Ectodermal cell (in vitro differentiated cells): ENCODE results near the gene GCNT1.
"Not testable (repeated sequence)": the region's sequence is repeated elsewhere in the genome, so short reads cannot be mapped to it uniquely, and the experiment has no call there.

Source experiments
- H3K27ac ChIP-seq: 2 replicates; pipeline ENCODE4 v1.7.0; 2013; ENCODE audit warnings: mild to moderate bottlenecking, low read depth, low read length; ENCODE audit not compliant: insufficient read depth, poor library complexity, severe bottlenecking
- H3K27me3 ChIP-seq: 2 replicates; pipeline ENCODE4 v1.7.0; 2013; ENCODE audit warnings: mild to moderate bottlenecking, low read length; ENCODE audit not compliant: insufficient read depth, control insufficient read depth, poor library complexity, severe bottlenecking
- H3K36me3 ChIP-seq: one replicate; pipeline ENCODE4 v1.7.0; 2013; ENCODE audit warnings: low read length; ENCODE audit not compliant: control insufficient read depth, insufficient read depth
- H3K4me1 ChIP-seq: one replicate; pipeline ENCODE4 v1.7.0; 2013; ENCODE audit warnings: low read length; ENCODE audit not compliant: control insufficient read depth, insufficient read depth
- H3K4me3 ChIP-seq: 2 replicates; pipeline ENCODE4 v1.7.0; 2013; ENCODE audit warnings: low read depth, low read length, control low read depth; ENCODE audit not compliant: insufficient read depth
- H3K9me3 ChIP-seq: 2 replicates; pipeline ENCODE4 v1.7.0; 2013; ENCODE audit warnings: mild to moderate bottlenecking, low read length, moderate library complexity; ENCODE audit not compliant: control insufficient read depth
- WGBS, 2 experiments: methylation state at CpG; one replicate each; pipeline ENCODE4 v1.1.7; 2013; ENCODE audit warnings: missing lambda C conversion rate in 2 of 2; 5-methylcytosine and 5-hydroxymethylcytosine counted together

GCNT1 gene

DNA sequence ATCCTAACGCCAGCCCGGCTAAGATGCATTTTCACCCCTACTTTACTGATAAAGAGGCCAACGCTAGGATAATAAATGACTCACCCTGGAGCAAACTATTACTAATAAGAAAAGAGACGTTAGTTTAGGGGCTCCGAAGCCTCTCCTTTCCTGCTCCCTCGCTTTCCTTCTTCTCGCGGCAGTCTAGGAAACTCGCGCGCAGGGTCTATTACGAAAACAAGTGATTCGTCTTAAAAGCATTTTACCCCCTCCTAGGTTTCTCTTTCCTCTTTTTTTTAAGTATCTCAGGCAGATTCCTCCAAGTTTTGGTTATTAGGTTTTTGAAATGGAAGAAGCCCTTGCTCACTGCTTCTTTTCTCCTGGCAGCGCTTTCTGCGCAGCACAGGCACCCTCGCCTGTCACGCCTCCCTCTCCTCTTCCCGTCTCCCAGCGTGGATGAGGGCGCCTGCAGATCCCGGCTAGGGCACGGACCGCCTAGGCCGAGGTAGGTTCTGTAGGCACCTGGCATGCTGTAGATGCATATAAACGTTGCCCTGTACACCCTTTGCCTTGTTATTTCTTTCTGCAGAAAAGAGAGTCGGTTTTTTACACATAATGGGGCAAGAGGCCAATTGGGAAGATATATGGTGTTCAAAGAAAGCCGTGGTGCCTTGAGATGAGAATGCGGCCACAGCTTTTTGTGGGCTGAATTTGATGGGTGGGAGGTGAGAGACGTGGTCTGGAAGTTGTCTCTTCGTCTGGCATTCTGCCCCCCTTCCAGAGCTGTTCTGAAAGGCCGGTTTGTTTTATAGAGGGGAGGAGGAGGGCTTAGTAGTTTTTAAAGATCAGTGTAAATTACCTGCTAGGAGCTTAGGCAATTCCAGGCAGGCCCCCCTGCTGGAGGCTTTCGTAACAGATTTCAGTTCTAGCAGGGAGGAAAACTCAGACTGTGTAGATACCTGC is 983 bp downstream of the GCNT1 start:
- H3K4me1 ChIP-seq = peaks cover 4% of the 10 kb centered on the region
- no peak overlapping the region for H3K27ac ChIP-seq
- H3K27me3 ChIP-seq = peaks cover 20% of the 10 kb centered on the region
- H3K4me3 ChIP-seq = peak overlapping the region; percentile 64
- 0% methylated on average over 32 of the region's 32 CpGs for WGBS, 2 experiments
- H3K36me3 ChIP-seq = no peaks in the 10 kb centered on the region
- H3K9me3 ChIP-seq = no peaks in the 10 kb centered on the region

DNA sequence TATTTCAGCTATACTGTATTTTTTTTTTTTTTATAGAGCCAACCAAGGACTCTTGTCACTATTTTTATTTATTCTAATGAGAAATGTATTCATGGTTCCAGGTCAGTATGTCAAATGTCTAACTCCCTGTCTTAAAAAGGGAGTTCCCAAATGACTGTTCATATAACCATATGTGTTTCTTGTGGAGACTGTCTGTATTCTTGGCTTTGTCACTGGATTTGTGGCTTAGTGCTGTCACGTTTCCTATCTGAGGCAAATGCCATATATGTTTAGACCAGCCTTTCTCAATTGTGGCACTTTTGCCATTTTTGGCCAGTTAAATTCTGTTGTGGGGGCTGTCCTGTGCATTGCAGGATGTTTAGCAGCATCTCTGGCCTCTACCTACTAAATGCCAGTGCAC is 3.1 kb downstream of the GCNT1 start:
- Histone ChIP-seq H3K27me3 (peaks cover 20% of the 10 kb centered on the region), H3K36me3 (no peaks in the 10 kb centered on the region), H3K4me1 (peaks cover 4% of the 10 kb centered on the region), H3K27ac (no peak overlapping the region), H3K4me3 (no peak overlapping the region), H3K9me3 (no peaks in the 10 kb centered on the region)
- WGBS, 2 experiments = 83 to 94% methylated on average over 1 of the region's 1 CpG

DNA sequence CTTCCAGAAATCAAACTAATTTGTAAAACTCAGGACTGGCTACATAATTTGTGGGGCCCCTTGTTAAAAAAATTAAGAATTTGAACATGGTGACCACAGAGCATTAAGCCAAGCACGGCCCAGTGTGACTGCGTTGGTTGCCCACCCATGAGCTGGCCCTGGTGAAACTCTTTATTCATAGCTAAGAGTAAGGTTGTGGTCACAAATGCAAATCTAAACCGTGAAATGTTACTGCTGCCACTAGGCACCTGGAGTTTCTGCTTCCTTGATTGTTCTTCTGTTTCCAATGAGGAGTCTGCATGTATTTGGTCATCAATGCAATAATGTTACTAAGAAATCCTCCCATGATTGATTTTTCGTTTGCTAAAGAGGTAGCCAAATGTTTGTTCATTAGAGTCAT is 4.2 kb downstream of the GCNT1 start:
- 89 to 96% methylated on average over 4 of the region's 4 CpGs for WGBS, 2 experiments
- Histone ChIP-seq H3K27me3 (peaks cover 20% of the 10 kb centered on the region), H3K36me3 (no peaks in the 10 kb centered on the region), H3K4me3 (no peak overlapping the region), H3K27ac (no peak overlapping the region), H3K4me1 (peaks cover 4% of the 10 kb centered on the region), H3K9me3 (no peaks in the 10 kb centered on the region)

DNA sequence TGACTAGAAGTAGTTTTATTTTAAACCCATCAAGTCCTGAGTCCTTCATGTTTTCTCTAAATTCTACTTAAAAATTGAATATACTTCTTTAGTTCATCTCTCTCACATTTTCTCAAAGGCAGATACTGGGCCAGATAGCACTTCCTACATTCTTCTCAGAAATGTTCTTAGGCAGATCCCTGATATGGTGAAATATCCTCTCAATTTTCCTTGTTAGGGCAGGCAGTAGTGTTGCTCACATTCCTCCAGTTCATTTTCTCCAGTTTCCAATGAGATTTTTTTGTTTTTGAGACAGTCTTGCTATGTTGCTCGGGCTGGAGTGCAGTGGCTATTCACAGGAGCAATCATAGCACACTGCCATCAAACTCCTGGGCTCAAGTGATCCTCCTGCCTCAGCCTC is 5.7 kb downstream of the GCNT1 start:
- H3K36me3 ChIP-seq = no peaks in the 10 kb centered on the region
- WGBS, 2 experiments = 89 to 96% methylated on average over 1 of the region's 1 CpG
- no peak overlapping the region for H3K4me3 ChIP-seq
- H3K27me3 ChIP-seq = peaks cover 14% of the 10 kb centered on the region
- H3K9me3 ChIP-seq = no peaks in the 10 kb centered on the region
- peaks cover 4% of the 10 kb centered on the region for H3K4me1 ChIP-seq
- H3K27ac ChIP-seq = no peak overlapping the region

DNA sequence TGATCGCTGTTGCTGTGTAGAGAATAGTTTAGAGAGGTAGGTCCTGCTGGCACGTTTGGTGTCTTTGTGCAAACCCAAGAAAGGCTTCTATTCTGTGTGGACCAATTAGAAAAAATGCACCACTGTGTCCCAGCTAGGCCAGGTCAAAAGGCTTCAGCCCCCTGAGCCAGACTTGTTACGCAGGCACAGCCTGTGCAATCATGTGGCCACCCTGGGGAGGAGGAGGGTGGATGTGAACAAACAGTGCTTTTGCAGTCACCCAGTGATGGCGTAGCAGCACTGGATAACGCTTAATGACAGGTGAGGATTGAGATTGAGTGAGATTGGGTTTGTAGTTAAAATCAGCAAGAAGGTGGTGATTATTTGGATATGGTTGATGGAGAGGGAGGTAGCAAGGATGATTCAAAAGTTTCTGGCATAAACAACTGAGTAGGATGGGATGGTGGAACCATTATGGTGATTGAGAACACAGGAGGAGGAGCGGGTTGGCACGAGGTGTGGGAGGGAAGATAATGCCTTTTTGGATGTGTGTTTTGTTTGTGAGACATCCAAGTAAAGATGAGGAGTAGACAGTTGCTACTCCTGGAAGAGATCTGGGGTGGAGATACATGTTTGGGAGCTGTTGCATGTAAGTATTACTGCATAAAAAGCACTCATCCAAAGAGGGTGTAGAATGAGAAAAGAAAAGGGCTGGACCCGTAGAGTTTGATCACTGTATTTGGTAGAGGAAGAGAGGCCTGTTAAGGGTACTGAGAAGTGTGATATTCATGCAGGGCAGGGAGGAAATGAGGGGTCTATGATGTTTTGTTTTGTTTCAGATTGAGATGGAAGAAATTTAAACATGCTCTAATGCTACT is 6.7 kb downstream of the GCNT1 start:
- H3K4me1 ChIP-seq = peaks cover 3% of the 10 kb centered on the region

DNA sequence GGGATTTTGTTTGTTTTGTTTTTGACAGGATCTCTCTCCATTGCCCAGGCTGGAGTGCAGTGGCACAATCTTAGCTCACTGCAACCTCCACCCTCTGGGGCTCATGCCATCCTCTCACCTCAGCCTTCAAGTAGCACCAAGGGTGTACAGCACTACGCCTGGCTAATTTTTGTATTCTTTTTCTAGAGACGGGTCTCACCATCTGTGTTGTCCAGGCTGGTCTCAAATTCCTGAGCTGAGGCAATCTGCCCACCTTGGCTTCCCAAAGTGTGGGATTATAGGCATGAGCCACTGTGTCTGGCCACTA is 7.3 kb downstream of the GCNT1 start:
- H3K27me3 ChIP-seq = no peaks in the 10 kb centered on the region
- 89 to 92% methylated on average over 2 of the region's 2 CpGs for WGBS, 2 experiments
- H3K4me1 ChIP-seq = no peaks in the 10 kb centered on the region
- no peak overlapping the region for H3K4me3 ChIP-seq
- no peak overlapping the region for H3K27ac ChIP-seq
- no peaks in the 10 kb centered on the region for H3K9me3 ChIP-seq
- H3K36me3 ChIP-seq = no peaks in the 10 kb centered on the region

More for the DNA sequence above, 6.7 kb downstream of the GCNT1 start:
- no peaks in the 10 kb centered on the region for H3K9me3 ChIP-seq
- no peaks in the 10 kb centered on the region for H3K36me3 ChIP-seq
- H3K4me3 ChIP-seq = no peak overlapping the region
- 92 to 95% methylated on average over 8 of the region's 8 CpGs for WGBS, 2 experiments
- no peak overlapping the region for H3K27ac ChIP-seq
- H3K27me3 ChIP-seq = peaks cover 4% of the 10 kb centered on the region

DNA sequence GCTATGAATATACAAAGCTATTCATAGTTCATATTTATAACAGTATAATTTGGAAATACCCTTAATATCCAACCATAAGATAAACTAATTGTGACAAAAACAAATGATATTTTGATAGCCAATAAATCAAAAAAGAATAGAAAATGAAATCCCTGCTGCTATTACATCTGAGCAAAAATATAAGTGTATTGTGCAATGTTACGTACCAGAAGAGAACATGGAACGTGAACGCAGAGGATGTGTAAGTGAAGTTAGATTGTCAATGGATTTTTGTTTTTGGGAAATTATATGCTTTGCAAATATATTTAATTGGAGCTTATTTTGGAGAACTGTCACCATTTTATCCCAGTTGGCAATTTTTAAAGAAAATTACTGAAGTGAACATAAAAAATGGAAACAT is 15.4 kb downstream of the GCNT1 start:
- H3K27ac ChIP-seq = no peak overlapping the region
- H3K4me3 ChIP-seq = no peak overlapping the region
- H3K4me1 ChIP-seq = no peaks in the 10 kb centered on the region
- no peaks in the 10 kb centered on the region for H3K9me3 ChIP-seq
- H3K36me3 ChIP-seq = peaks cover 3% of the 10 kb centered on the region
- no peaks in the 10 kb centered on the region for H3K27me3 ChIP-seq
- 96 to 97% methylated on average over 3 of the region's 3 CpGs for WGBS, 2 experiments

DNA sequence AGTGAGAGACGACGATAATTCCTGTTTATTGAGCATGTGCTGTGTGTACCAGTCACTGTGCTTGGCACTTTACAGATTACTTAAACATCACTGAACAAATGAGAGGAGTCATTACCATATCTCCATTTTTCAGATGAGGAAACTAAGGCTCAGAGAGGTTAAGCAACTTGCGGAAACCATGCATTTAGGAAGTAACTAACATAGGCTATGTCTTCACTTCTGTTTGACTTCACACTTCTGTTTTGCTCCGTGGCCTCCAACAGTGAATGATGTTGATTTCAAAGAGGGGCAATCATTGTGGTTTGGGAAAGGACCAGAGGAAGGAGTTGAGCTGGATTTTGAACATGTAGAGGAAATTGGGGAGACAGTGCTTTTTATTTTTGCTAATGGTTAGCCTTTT is 16.7 kb downstream of the GCNT1 start:
- H3K27me3 ChIP-seq = no peaks in the 10 kb centered on the region
- H3K4me1 ChIP-seq = no peaks in the 10 kb centered on the region
- H3K27ac ChIP-seq = no peak overlapping the region
- 84 to 88% methylated on average over 4 of the region's 4 CpGs for WGBS, 2 experiments
- H3K36me3 ChIP-seq = peaks cover 3% of the 10 kb centered on the region
- H3K9me3 ChIP-seq = no peaks in the 10 kb centered on the region
- no peak overlapping the region for H3K4me3 ChIP-seq

DNA sequence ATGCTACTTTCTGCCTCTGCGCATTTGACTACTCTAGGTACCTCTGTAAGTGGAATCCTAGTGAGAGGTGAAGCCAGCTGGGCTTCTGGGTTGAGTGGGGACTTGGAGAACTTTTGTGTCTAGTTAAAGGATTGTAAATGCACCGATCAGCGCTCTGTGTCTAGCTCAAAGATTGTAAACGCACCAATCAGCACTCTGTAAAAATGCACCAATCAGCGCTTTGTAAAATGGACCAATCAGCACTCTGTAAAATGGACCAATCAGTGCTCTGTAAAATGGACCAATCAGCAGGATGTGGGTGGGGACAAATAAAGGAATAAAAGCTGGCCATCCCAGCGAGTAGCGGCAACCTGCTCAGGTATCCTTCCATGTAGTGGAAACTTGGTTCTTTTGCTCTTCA is 18.8 kb downstream of the GCNT1 start:
- not testable (repeated sequence) for H3K27me3 ChIP-seq, H3K4me3 ChIP-seq, H3K4me1 ChIP-seq, H3K36me3 ChIP-seq, H3K9me3 ChIP-seq, H3K27ac ChIP-seq
- 82% methylated on average over 7 of the region's 7 CpGs for WGBS, 2 experiments

DNA sequence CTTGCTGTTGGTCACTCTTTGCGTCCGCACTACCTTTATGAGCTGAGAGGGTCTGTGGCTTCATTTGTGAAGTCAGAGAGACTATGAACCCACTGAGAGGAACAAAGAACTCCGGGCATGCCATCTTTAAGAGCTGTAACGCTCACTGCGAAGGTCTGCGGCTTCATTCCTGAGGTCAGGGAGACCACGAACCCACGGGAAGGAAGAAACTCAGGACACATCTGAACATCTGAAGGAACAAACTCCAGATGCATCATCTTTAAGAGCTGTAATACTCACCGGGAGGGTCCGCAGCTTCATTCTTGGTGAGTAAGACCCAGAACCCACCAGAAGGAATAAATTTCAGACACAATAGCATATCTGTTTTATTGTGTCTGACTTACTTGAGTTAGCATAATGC is 19.2 kb downstream of the GCNT1 start:
- Histone ChIP-seq H3K9me3 (no peaks in the 10 kb centered on the region), H3K27me3 (no peaks in the 10 kb centered on the region), H3K27ac (no peak overlapping the region), H3K4me1 (no peaks in the 10 kb centered on the region), H3K4me3 (no peak overlapping the region), H3K36me3 (peaks cover 3% of the 10 kb centered on the region)
- 94% methylated on average over 10 of the region's 10 CpGs for WGBS, 2 experiments
